ELF-1 (cell line): Measurements from ENCODE around the gene ERBB2.
"Not testable (repeated sequence)": the region's sequence is repeated elsewhere in the genome, so short reads cannot be mapped to it uniquely, and the experiment has no call there.

Source experiments
- DNase-seq: peaks from one replicate; pipeline ENCODE4 v3.0.0-alpha.2; 2016; ENCODE audit warnings: low read depth, low spot score

ERBB2 gene

GRCh38 chr17:39757931-39758873, 58.3 kb downstream of the ERBB2 start:
- DNase-seq = no peak

DNA sequence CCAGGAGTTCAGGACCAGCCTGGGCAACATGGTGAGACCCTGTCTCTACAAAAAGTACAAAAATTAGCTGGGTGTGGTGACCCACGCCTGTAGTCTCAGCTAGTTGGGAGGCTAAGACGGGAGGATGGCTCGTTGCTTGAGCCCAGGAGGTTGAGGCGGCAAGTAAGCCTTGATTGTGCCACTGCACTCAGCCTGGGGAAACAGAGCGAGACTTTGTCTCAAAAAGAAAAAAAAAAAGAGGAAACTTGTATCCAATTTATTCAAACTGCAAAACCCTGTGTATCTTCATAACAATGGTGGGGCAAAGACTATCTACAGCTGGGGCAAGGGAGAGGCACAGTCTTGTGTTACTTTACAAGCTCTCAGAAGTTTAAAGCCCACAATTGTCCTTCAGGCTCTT, 59.3 kb downstream of the ERBB2 start:
- no peak for DNase-seq

DNA sequence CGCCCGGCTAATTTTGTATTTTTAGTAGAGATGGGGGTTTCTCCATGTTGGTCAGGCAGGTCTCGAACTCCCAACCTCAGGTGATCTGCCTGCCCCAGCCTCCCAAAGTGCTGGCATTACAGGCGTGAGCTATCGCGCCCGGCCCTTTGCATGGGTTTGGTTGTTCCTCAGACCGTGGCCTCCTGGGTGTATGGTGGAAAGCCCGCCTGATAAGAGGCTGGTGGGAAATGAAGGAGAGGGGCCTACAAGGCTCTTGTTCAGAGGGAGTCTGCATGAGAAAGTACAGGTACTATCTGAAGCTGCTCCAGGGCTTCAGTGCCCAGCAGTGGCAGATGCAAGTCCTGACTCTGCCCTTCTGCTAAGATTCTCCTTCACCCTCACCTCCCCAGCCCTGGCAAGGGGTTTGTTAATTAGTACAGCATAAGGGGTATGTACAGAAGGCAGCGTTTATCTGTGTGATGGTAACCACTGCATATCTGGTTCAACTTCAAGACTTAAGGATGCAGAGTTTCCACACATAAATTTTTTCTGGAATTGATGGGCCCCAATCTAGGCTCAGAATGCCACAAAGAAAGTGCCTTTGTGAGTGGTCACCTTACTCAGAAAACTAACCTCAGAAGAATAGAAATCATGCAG, 62.1 kb downstream of the ERBB2 start:
- DNase-seq = no peak

DNA sequence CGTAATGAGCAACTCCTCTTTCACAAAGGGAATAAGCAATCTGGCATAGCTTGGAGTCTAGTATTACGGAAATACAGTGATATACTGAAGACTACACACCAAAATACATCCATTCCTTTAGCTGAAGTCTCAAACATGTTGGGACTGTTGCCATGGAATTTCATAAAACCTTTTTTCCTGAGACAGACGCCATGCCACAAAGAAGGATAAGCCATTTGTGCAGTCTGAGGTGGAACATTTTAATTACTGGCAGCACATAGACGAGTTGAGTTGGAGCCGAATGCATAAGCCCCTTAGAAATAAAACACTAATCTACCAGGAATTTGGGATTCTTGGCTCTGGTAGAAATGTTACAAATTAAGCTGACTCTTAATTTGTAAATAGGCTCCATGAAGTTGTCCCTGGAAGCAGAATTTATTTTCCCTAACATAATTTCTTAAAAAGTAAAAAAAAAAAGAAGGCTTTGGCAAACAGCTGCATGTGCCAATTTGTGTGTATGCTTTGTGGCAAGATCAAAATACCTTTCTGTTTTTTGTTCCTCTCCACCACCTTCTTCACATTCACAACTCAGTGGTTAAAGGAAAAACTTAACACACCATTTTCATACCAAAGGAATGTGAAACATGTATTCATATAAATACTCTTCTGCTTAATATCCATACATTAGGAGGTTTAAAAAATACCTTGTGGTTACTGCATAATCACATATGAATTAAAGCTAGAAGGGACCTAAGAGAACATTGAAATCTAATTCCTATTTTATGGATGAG, 63.4 kb downstream of the ERBB2 start:
- DNase-seq = no peak

DNA sequence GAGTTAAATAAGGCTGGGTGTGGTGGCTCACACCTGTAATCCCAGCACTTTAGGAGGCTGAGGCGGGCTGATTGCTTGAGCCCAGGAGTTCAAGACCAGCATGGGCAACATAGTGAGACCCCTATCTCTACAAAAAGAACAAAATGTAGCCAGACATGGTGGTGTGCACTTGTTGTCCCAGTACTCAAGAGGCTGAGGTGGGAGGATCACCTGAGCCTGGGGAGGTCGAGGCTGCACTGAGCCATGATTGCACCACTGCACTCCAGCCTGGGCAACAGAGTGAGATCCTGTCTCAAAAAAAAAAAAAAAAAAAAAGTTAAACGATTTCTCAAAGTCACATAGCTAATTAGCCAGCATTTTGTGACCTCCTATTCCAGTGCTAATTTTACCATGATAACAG, 64.3 kb downstream of the ERBB2 start:
- DNase-seq = not testable (repeated sequence)

- DNase-seq = no peak
Measured at GRCh38 chr17:39765175-39765574, 65.3 kb downstream of the ERBB2 start.

- no peak for DNase-seq
Measured at GRCh38 chr17:39765766-39766165, 65.9 kb downstream of the ERBB2 start.

- DNase-seq = no peak
Measured at GRCh38 chr17:39767147-39767546, 67.3 kb downstream of the ERBB2 start.

DNA sequence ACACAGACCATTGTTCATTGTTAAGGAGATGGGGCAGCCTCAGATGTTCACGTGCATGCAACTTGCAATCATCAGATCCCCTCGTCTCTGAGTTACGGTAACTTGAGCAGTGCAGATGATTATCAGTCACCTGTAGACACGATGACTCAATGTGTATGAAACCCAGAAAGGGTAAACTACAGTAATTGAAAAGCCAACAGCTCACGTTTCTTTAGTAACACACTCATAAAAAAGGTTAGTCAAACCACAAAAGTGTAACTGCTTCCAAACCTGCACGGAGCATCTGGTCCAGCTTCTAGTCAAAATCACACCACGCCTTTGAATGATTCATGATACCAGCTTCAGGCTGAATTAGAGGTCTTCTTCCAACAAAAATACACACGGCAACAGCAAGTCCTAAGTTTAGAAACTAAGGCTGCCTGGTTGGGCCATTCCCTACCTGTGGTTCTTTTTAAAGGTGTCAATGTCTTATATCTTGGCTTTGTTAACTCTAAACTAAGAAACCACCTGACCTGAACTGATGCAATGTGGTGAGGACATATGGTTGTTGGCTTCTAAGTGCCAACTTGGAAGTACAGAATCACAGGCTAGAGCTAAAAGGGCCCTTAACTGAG, 70.2 kb downstream of the ERBB2 start:
- no peak for DNase-seq

GRCh38 chr17:39772415-39772814, 72.6 kb downstream of the ERBB2 start:
- no peak for DNase-seq

DNA sequence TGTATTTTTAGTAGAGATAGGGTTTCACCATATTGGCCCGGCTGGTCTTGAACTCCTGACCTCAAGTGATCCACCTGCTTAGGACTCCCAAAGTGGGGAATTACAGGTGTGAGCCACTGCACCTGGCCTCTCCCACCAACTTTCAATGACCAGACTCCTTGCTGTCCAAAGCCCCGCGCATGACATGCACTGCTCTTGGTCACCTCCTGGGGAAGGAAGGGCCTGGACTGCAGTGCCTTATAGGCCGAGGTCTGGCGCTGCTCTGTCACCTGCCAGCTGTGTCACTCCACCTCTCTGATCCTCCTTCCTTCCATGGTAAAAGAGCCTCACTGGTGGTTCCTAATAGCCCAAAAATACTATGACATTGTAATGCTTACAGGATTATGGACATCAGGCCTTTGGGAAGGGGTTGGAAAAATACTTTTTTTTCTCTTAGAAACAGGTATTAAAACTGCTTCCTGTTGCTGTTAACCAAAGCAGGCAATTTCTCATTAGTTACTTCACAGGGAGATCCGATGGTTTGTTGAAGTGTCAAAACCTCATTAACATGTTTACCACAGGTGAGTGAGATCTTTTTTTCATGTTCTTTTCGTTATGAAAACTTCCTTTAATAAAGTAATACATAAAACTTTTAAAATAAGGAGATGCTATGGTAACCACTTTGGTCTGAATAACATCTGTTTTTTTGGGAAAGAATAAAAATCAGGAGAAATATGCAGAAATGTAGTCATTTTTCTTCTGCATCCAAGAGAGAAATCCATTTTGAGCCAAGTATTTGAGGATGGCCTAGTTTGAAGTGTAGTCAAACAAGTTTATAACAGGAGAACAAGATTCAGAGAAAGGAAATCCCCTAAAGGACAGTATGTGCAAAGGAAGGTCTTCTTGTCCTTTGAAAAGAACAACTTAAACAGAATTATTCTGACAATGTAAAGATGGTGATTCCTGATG, 73.4 kb downstream of the ERBB2 start:
- DNase-seq = no peak

GRCh38 chr17:39774047-39774446, 74.2 kb downstream of the ERBB2 start:
- DNase-seq = no peak

DNA sequence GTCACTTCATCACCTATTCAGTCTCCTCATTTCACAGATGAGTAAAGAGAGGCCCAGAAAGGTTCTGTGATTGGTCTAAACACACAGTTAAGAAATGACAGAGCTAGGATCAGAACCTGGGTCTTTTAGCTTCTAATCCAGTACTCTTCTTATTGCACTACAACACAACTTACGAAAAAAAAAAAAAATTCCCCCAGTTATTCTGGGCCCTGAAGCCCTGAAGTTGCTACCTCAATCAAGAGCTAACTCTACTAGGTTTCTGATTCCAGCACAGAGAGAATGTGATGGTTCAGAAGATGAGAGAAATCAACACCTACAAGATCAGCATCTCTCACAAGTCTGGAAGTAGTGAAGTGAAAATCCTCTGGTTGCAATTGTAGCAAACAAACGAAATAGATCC, 75.2 kb downstream of the ERBB2 start:
- no peak for DNase-seq

DNA sequence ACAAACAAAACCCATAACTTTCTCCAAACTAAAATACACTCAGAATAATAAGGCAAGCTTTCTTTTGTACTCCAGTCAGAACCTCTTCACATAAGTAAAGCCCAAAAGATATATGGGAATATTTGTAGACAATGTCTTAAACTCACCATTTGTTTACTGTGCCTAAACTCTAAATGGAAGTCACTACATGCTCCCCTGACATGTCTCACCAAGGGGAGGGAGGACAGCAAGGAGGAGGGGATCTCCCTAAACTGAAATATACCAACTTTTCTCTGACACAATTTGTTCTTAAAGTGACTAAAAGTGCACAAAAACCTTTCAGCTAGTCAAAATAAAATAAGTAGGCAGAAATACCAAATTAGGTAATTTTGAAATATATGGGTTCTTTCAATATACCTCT, 76.4 kb downstream of the ERBB2 start:
- DNase-seq = no peak

- DNase-seq = no peak
Measured at GRCh38 chr17:39777534-39778365, 77.9 kb downstream of the ERBB2 start.
